ENCODE measurements around the gene LOXL3. TPM values are rescaled to one million over a fixed set of nuclear protein-coding genes. Genes with fewer than 3 reads are reported as not detected.

LOXL3 gene
- total RNA-seq, 3 donors from 2014 or later (not counting 1 experiment from before 2014, with no cell fraction given) = 0.43 to 2.0 (median 0.93) TPM

DNA sequence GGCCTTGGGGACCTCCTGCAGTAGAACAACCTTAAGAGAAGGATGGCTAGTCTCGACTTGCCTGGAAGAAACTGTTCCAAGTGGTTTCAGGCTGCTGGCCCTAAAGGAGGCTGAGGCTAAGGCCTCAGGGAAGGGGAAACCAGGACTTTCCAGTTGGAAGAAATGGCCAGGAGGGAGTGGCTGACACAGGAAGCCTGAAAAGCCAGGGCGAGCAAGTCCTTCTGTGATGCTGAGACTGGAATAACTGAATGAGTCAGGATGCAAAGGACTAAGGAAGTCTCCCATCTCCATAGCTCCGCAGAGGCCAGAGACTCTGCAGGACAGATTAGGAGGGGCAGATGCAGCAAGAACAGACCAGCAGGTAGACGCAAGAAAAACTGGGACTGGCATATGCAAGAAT is 16.6 kb downstream of the LOXL3 start:
- DNase-seq = no peak
- Mint-ChIP-seq H3K27me3 (ENCODE audit: low read depth in 2 of 2) (peaks cover 21 to 28% of the 10 kb centered on the region in 2 donors), H3K4me3 (no peak overlapping the region), H3K27ac (no peak overlapping the region), H3K4me1 (peaks cover 3 to 4% of the 10 kb centered on the region in 2 donors), H3K9me3 (no peaks in the 10 kb centered on the region), H3K36me3 (no peaks in the 10 kb centered on the region)
- Histone ChIP-seq H3K4me1 (ENCODE audit: control insufficient read depth, insufficient read depth, low read length) (peaks cover 8% of the 10 kb centered on the region), H3K27me3 (ENCODE audit: control insufficient read depth, insufficient read depth, low read length) (no peaks in the 10 kb centered on the region), H3K9me3 (ENCODE audit: control insufficient read depth, insufficient read depth, low read length) (no peaks in the 10 kb centered on the region), H3K27ac (ENCODE audit: low read length) (no peak overlapping the region), H3K4me3 (ENCODE audit: low read length) (no peak overlapping the region), H3K36me3 (ENCODE audit: control insufficient read depth, insufficient read depth, low read length) (peaks cover 13% of the 10 kb centered on the region)
- ATAC-seq = no peak
- TF ChIP-seq, protein P1, sequence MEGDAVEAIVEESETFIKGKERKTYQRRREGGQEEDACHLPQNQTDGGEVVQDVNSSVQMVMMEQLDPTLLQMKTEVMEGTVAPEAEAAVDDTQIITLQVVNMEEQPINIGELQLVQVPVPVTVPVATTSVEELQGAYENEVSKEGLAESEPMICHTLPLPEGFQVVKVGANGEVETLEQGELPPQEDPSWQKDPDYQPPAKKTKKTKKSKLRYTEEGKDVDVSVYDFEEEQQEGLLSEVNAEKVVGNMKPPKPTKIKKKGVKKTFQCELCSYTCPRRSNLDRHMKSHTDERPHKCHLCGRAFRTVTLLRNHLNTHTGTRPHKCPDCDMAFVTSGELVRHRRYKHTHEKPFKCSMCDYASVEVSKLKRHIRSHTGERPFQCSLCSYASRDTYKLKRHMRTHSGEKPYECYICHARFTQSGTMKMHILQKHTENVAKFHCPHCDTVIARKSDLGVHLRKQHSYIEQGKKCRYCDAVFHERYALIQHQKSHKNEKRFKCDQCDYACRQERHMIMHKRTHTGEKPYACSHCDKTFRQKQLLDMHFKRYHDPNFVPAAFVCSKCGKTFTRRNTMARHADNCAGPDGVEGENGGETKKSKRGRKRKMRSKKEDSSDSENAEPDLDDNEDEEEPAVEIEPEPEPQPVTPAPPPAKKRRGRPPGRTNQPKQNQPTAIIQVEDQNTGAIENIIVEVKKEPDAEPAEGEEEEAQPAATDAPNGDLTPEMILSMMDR (IDR thresholded peaks at IDR 0.05) = no peak
- intact Hi-C loops (cut with micrococcal nuclease) = no loop called here
- 89% methylated on average over 4 of the region's 4 CpGs for WGBS (ENCODE audit: insufficient coverage)

DNA sequence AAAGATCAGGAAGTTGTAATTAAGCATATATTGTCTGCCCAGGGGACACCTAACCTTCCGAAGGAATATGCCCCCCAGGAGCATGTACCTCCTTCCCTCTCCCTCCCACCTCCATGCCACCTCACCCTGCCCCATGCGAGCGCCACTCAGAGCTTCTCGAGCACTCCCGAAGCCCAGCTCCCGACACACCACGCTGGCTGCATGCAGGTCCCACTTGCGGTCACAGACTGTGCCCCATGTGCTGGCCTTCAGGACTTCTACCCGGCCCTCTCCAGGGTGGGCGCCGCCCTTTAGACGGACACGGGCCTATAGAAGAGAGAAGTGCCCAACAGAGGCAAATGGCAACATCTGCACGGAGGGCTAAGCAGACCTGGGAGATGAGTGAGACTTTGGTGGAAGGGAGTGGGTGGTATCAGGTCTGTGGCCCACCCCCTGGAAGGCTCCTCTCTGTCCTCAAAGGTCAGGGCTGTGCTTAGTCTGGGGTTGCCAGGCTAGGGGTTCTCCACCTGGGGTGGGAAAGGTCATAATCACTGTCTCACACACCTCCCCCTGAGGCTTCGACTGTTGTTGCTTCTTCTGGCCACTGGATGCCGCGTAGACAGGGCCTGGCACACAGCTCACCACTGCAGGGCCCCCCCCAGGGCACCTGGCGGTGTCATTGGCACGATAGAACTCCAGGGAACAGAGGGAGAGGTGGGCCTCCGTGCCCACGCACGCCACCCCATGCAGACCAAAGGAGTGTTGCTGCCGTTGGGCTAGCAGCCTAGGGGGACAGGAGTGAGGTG is 17.4 kb downstream of the LOXL3 start:
- no peak for DNase-seq
- intact Hi-C loops (cut with micrococcal nuclease) = no loop called here
- Histone ChIP-seq H3K36me3 (ENCODE audit: control insufficient read depth, insufficient read depth, low read length) (peaks cover 13% of the 10 kb centered on the region), H3K9me3 (ENCODE audit: control insufficient read depth, insufficient read depth, low read length) (no peaks in the 10 kb centered on the region), H3K4me3 (ENCODE audit: low read length) (no peak overlapping the region), H3K27ac (ENCODE audit: low read length) (no peak overlapping the region), H3K4me1 (ENCODE audit: control insufficient read depth, insufficient read depth, low read length) (peaks cover 12% of the 10 kb centered on the region), H3K27me3 (ENCODE audit: control insufficient read depth, insufficient read depth, low read length) (no peaks in the 10 kb centered on the region)
- Mint-ChIP-seq H3K36me3 (no peaks in the 10 kb centered on the region), H3K4me3 (no peak overlapping the region), H3K4me1 (peaks cover 7 to 11% of the 10 kb centered on the region in 2 donors), H3K27ac (no peak overlapping the region), H3K27me3 (ENCODE audit: low read depth in 2 of 2) (peaks cover 21 to 26% of the 10 kb centered on the region in 2 donors), H3K9me3 (no peaks in the 10 kb centered on the region)
- ATAC-seq = peak in 1 of 3 donors; percentile 19
- WGBS (ENCODE audit: insufficient coverage) = 87% methylated on average over 23 of the region's 23 CpGs
- TF ChIP-seq, protein P1 (IDR thresholded peaks at IDR 0.05) = no peak

DNA sequence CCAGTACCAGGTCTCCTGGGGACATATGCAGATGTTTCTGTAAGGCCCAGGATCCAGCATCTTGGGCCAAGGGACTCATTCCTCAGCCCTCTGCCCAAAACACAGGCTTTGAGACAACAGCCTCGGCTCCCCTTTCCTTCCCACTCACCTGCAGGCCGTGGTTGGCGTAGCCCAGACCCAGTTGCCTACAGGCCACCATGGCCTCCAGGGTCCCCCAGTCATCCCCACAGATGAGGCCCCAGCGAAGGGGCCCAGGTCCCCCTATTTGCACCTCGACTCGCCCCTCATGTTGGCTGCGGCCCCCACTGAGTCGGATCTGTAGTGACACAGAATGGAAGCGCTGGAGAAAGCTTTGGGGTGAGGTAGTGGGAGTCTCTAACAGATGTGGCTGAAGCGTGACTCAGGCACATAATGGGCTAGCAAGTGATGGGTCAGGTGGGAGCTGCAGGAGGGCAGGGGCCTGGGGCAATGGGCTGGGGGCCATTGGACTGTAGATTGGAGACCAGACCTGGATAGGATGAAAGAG is 18.2 kb downstream of the LOXL3 start:
- peaks cover 21 to 26% of the 10 kb centered on the region in 2 donors for H3K27me3 Mint-ChIP-seq (ENCODE audit: low read depth in 2 of 2)
- intact Hi-C loops (cut with micrococcal nuclease) = no loop called here
- ATAC-seq (no peak), DNase-seq (no peak)
- H3K36me3 Mint-ChIP-seq = no peaks in the 10 kb centered on the region
- 91% methylated on average over 10 of the region's 10 CpGs for whole genome bisulfite sequencing (ENCODE audit: insufficient coverage)
- H3K27ac ChIP-seq (ENCODE audit: low read length) = no peak overlapping the region
- peaks cover 21% of the 10 kb centered on the region for H3K4me1 ChIP-seq (ENCODE audit: control insufficient read depth, insufficient read depth, low read length)
- H3K4me1 Mint-ChIP-seq = peaks cover 15 to 19% of the 10 kb centered on the region in 2 donors
- H3K27ac Mint-ChIP-seq = no peak overlapping the region
- H3K27me3 ChIP-seq (ENCODE audit: control insufficient read depth, insufficient read depth, low read length) = no peaks in the 10 kb centered on the region
- TF ChIP-seq, protein P1 (IDR thresholded peaks at IDR 0.05) = no peak
- H3K4me3 ChIP-seq (ENCODE audit: low read length) = no peak overlapping the region
- H3K36me3 ChIP-seq (ENCODE audit: control insufficient read depth, insufficient read depth, low read length) = peaks cover 13% of the 10 kb centered on the region
- H3K4me3 Mint-ChIP-seq = no peak overlapping the region
- no peaks in the 10 kb centered on the region for H3K9me3 ChIP-seq (ENCODE audit: control insufficient read depth, insufficient read depth, low read length)
- no peaks in the 10 kb centered on the region for H3K9me3 Mint-ChIP-seq

Data from natural killer cell (primary cell).